HG03442 (cell line): ENCODE results near the gene ATP8A1.

Experiments
- ATAC-seq: cut with Tn5 transposase; IDR thresholded peaks from one replicate; pipeline ENCODE4 v1.9.1; 2021; ENCODE audit warnings: mild to moderate bottlenecking, moderate library complexity; ENCODE audit not compliant: unreplicated experiment

Gene ATP8A1

GRCh38 chr4:42628740-42629139 lies 28.2 kb downstream of the ATP8A1 start:
- ATAC-seq = no peak

- peak; percentile 91 for ATAC-seq
Observed at GRCh38 chr4:42627885-42628646, 28.8 kb downstream of the ATP8A1 start.

GRCh38 chr4:42626629-42627146 lies 30.2 kb downstream of the ATP8A1 start:
- ATAC-seq = no peak

- ATAC-seq = no peak
Observed at GRCh38 chr4:42625329-42625728, 31.6 kb downstream of the ATP8A1 start.

- ATAC-seq = no peak
Observed at GRCh38 chr4:42624551-42624950, 32.4 kb downstream of the ATP8A1 start.

- ATAC-seq = no peak
Observed at GRCh38 chr4:42618023-42618422, 38.9 kb downstream of the ATP8A1 start.

GRCh38 chr4:42617030-42617429 lies 39.9 kb downstream of the ATP8A1 start:
- ATAC-seq = no peak

GRCh38 chr4:42616572-42616971 lies 40.3 kb downstream of the ATP8A1 start:
- no peak for ATAC-seq

GRCh38 chr4:42615131-42615763 lies 41.7 kb downstream of the ATP8A1 start:
- ATAC-seq = no peak

GRCh38 chr4:42612898-42613297 lies 44.0 kb downstream of the ATP8A1 start:
- ATAC-seq = no peak

- ATAC-seq = no peak
Observed at GRCh38 chr4:42610941-42611340, 46.0 kb downstream of the ATP8A1 start.

GRCh38 chr4:42609051-42609450 lies 47.9 kb downstream of the ATP8A1 start:
- no peak for ATAC-seq

- ATAC-seq = no peak
Observed at GRCh38 chr4:42608551-42608950, 48.4 kb downstream of the ATP8A1 start.

GRCh38 chr4:42607011-42607726 lies 49.7 kb downstream of the ATP8A1 start:
- ATAC-seq = no peak

GRCh38 chr4:42605264-42605663 lies 51.6 kb downstream of the ATP8A1 start:
- ATAC-seq = no peak

- ATAC-seq = no peak
Observed at GRCh38 chr4:42603862-42604261, 53.0 kb downstream of the ATP8A1 start.

- ATAC-seq = peak; percentile 62
Observed at GRCh38 chr4:42600578-42600977, 56.3 kb downstream of the ATP8A1 start.

GRCh38 chr4:42596918-42597317 lies 60.0 kb downstream of the ATP8A1 start:
- ATAC-seq = peak; percentile 63

- ATAC-seq = no peak
Observed at GRCh38 chr4:42594888-42595287, 62.0 kb downstream of the ATP8A1 start.

- ATAC-seq = no peak
Observed at GRCh38 chr4:42588909-42589308, 68.0 kb downstream of the ATP8A1 start.

GRCh38 chr4:42586775-42587174 lies 70.1 kb downstream of the ATP8A1 start:
- ATAC-seq = no peak

GRCh38 chr4:42579903-42580302 lies 77.0 kb downstream of the ATP8A1 start:
- no peak for ATAC-seq
